IMR-90 (cell line): ENCODE results near the gene ZNF341. TPM values are rescaled to one million over a fixed set of nuclear protein-coding genes. Genes with fewer than 3 reads are reported as not detected.

Source experiments
- ATAC-seq: fragments of 200-7000 bp; cut with Tn5 transposase; 2 replicates; pipeline ENCODE4 v1.9.1; 2020; ENCODE audit warnings: low read depth, mild to moderate bottlenecking, moderate library complexity
- BruUV-seq: library from RNA; stranded (reverse); fragments of 400-500 nt; replicated peaks from 2 replicates; lab custom pipeline; 2021; lab: Mats Ljungman, UMichigan
- CTCF ChIA-PET: fragments of 300-600 bp; formaldehyde crosslinking; extraction: SDS; loops from one replicate; lab custom pipeline; 2021; ENCODE audit warnings: antibody characterized with exemption; lab: Yijun Ruan, JAX
- POLR2A ChIA-PET: fragments of 300-600 bp; sonication (Branson Sonifier 250); formaldehyde crosslinking; loops from one replicate; lab custom pipeline; 2022; ENCODE audit warnings: antibody characterized with exemption; ENCODE audit not compliant: unreplicated experiment; lab: Charles Lee
- DNase-seq: peaks from one replicate; pipeline ENCODE4 v3.0.0; 2013
- H2AFZ ChIP-seq: replicated peaks from 2 replicates; pipeline ENCODE3; 2013; ENCODE audit warnings: low read length, mild to moderate bottlenecking; ENCODE audit not compliant: poor library complexity
- H2AK5ac ChIP-seq: 2 replicates; pipeline ENCODE4 v1.6.1; 2013; ENCODE audit warnings: low read depth, low read length, inconsistent platforms
- H2AK9ac ChIP-seq: replicated peaks from 2 replicates; pipeline ENCODE3; 2013; ENCODE audit warnings: mild to moderate bottlenecking, low read depth, low read length, moderate library complexity; ENCODE audit not compliant: poor library complexity
- H2BK120ac ChIP-seq: 2 replicates; pipeline ENCODE4 v1.6.1; 2013; ENCODE audit warnings: low read depth, low read length, inconsistent platforms
- H2BK15ac ChIP-seq: 3 replicates; pipeline ENCODE4 v1.6.1; 2013; ENCODE audit warnings: low read depth, low read length, inconsistent platforms
- H2BK20ac ChIP-seq: 2 replicates; pipeline ENCODE4 v1.6.1; 2013; ENCODE audit warnings: low read depth, mild to moderate bottlenecking, inconsistent platforms, low read length, moderate library complexity
- H2BK5ac ChIP-seq: 2 replicates; pipeline ENCODE4 v1.6.1; 2013; ENCODE audit warnings: mild to moderate bottlenecking, low read depth, low read length, inconsistent platforms; ENCODE audit not compliant: poor library complexity, severe bottlenecking
- H3K14ac ChIP-seq: replicated peaks from 2 replicates; pipeline ENCODE4 v1.6.1; 2013; ENCODE audit warnings: low read depth, low read length, inconsistent platforms
- H3K18ac ChIP-seq: 2 replicates; pipeline ENCODE4 v1.6.1; 2013; ENCODE audit warnings: low read depth, low read length, control low read depth
- H3K23ac ChIP-seq: 2 replicates; pipeline ENCODE4 v1.6.1; 2013; ENCODE audit warnings: low read depth, low read length, inconsistent platforms
- H3K27ac ChIP-seq: 2 replicates; pipeline ENCODE4 v1.5.1; 2013; ENCODE audit warnings: mild to moderate bottlenecking, control low read depth, low read length; ENCODE audit not compliant: insufficient read depth
- H3K27me3 ChIP-seq: 2 replicates; pipeline ENCODE4 v1.6.1; 2013; ENCODE audit warnings: low read length; ENCODE audit not compliant: control insufficient read depth, insufficient read depth
- H3K36me3 ChIP-seq: 2 replicates; pipeline ENCODE4 v1.6.1; 2013; ENCODE audit warnings: low read length, mixed read lengths; ENCODE audit not compliant: control insufficient read depth, insufficient read depth
- H3K4ac ChIP-seq: 2 replicates; pipeline ENCODE4 v1.6.1; 2013; ENCODE audit warnings: low read depth, low read length, inconsistent platforms
- H3K4me1 ChIP-seq: 2 replicates; pipeline ENCODE4 v1.6.1; 2013; ENCODE audit warnings: low read length, mixed read lengths; ENCODE audit not compliant: control insufficient read depth, insufficient read depth
- H3K4me2 ChIP-seq: 2 replicates; pipeline ENCODE4 v1.6.1; 2013; ENCODE audit warnings: low read depth, mild to moderate bottlenecking, control low read depth, low read length, moderate library complexity
- H3K4me3 ChIP-seq: 2 replicates; pipeline ENCODE4 v1.5.1; 2013; ENCODE audit warnings: low read depth, mild to moderate bottlenecking, control low read depth, low read length, moderate library complexity; ENCODE audit not compliant: insufficient read depth
- H3K56ac ChIP-seq: 2 replicates; pipeline ENCODE4 v1.6.1; 2013; ENCODE audit warnings: low read length, inconsistent platforms; ENCODE audit not compliant: insufficient read depth; ENCODE audit errors: extremely low read depth
- H3K79me1 ChIP-seq, 2 experiments: 2 replicates each; pipeline ENCODE4 v1.6.1; 2013; ENCODE audit warnings: low read length in 2 of 2, inconsistent platforms in 1 of 2, low read depth in 1 of 2
- H3K9ac ChIP-seq: 2 replicates; pipeline ENCODE4 v1.6.1; 2013; ENCODE audit warnings: low read depth, low read length, control low read depth
- H3K9me1 ChIP-seq: 2 replicates; pipeline ENCODE4 v1.6.1; 2013; ENCODE audit warnings: low read length, inconsistent platforms; ENCODE audit not compliant: insufficient read depth
- H3K9me3 ChIP-seq: 2 replicates; pipeline ENCODE4 v1.6.1; 2013; ENCODE audit warnings: low read length; ENCODE audit not compliant: control insufficient read depth, insufficient read depth
- H4K20me1 ChIP-seq: 2 replicates; pipeline ENCODE4 v1.6.1; 2013; ENCODE audit warnings: low read length, inconsistent platforms; ENCODE audit not compliant: insufficient read depth
- H4K5ac ChIP-seq: 2 replicates; pipeline ENCODE4 v1.6.1; 2013; ENCODE audit warnings: mild to moderate bottlenecking, low read depth, low read length, control low read depth
- H4K8ac ChIP-seq, 2 experiments: 2 replicates each; pipeline ENCODE4 v1.6.1; 2013; ENCODE audit warnings: low read depth in 2 of 2, low read length in 2 of 2, control low read depth in 1 of 2, inconsistent platforms in 1 of 2
- H4K91ac ChIP-seq: 2 replicates; pipeline ENCODE4 v1.6.1; 2013; ENCODE audit warnings: low read depth, low read length, inconsistent platforms; ENCODE audit not compliant: insufficient read depth
- BHLHE40 ChIP-seq: fragments of 150-350 bp; IDR thresholded peaks from 2 replicates; pipeline ENCODE4 v1.6.1; 2016; ENCODE audit warnings: mild to moderate bottlenecking, low read depth, low read length
- CHD1 ChIP-seq: IDR thresholded peaks from 2 replicates; pipeline ENCODE4 v1.6.1; 2012; ENCODE audit warnings: low read depth, low read length, improper control_type of control experiment
- CTCF ChIP-seq: conservative IDR thresholded peaks from 2 replicates; pipeline ENCODE4 v1.5.1; 2012; ENCODE audit warnings: mild to moderate bottlenecking, low read depth, low read length, improper control_type of control experiment
- ELK1 ChIP-seq: fragments of 150-350 bp; IDR thresholded peaks from 2 replicates; pipeline ENCODE4 v1.6.1; 2016; ENCODE audit warnings: low read depth, mild to moderate bottlenecking, low read length, moderate library complexity, borderline replicate concordance
- FOS ChIP-seq: fragments of 150-350 bp; IDR thresholded peaks from 2 replicates; pipeline ENCODE4 v1.6.1; 2016; ENCODE audit warnings: low read depth, low read length
- MAFK ChIP-seq: IDR thresholded peaks from 2 replicates; pipeline ENCODE4 v1.6.1; 2012; ENCODE audit warnings: low read depth, low read length, improper control_type of control experiment
- MAZ ChIP-seq: IDR thresholded peaks from 2 replicates; pipeline ENCODE4 v1.6.1; 2012; ENCODE audit warnings: low read depth, mild to moderate bottlenecking, low read length, improper control_type of control experiment, moderate library complexity, borderline replicate concordance
- POLR2A ChIP-seq: IDR thresholded peaks from 2 replicates; pipeline ENCODE4 v1.6.1; 2012; ENCODE audit warnings: mild to moderate bottlenecking, low read depth, low read length
- RCOR1 ChIP-seq: IDR thresholded peaks from 2 replicates; pipeline ENCODE4 v1.6.1; 2012; ENCODE audit warnings: mild to moderate bottlenecking, low read length, improper control_type of control experiment; ENCODE audit not compliant: insufficient replicate concordance
- RFX5 ChIP-seq: IDR thresholded peaks from 2 replicates; pipeline ENCODE4 v1.8.0; 2012; ENCODE audit warnings: low read depth, mild to moderate bottlenecking, low read length, moderate library complexity
- USF2 ChIP-seq: fragments of 150-350 bp; IDR thresholded peaks from 2 replicates; pipeline ENCODE4 v1.6.1; 2017; ENCODE audit warnings: mild to moderate bottlenecking, antibody characterized with exemption, low read length, low read depth
- WGBS, 2 experiments: methylation state at CpG; one replicate each; pipeline versions ENCODE4 v1.1.5 to v1.1.7; 2013; ENCODE audit warnings: missing lambda C conversion rate in 2 of 2; ENCODE audit not compliant: insufficient read length in 1 of 2; ENCODE audit errors: extremely low coverage in 2 of 2; 5-methylcytosine and 5-hydroxymethylcytosine counted together
- dilution Hi-C: fragments of 300-500 bp; cut with HindIII; formaldehyde crosslinking; loops from one replicate; pipeline ENCODE4 v1.14.3; 2018; ENCODE audit warnings: low sequenced_read_pairs; ENCODE audit not compliant: unreplicated experiment
- in situ Hi-C: fragments of 300-500 bp; cut with MboI; formaldehyde crosslinking; loops from 3 replicates; pipeline ENCODE4 v1.14.3; 2019; ENCODE audit warnings: low sequenced_read_pairs, inconsistent platforms, mixed read lengths
- intact Hi-C: fragments of 100-400 bp; cut with micrococcal nuclease; formaldehyde crosslinking; loops from 2 replicates; pipeline ENCODE4 v1.10.0; 2022
- polyA plus RNA-seq, 3 experiments: library from polyadenylated mRNA; depleted of rRNA; stranded (reverse); fragments of >200 nt; gene quantifications; 2 replicates each; pipeline ENCODE4 v1.2.3, GENCODE V29; 2012; ENCODE audit warnings: low replicate concordance in 1 of 3
- total RNA-seq: library from RNA; depleted of rRNA; stranded (reverse); fragments of >200 nt; gene quantifications from 2 replicates; pipeline ENCODE4 v1.2.3, GENCODE V29; 2012

Gene ZNF341
- total and polyA plus RNA-seq, 2 of the 4 experiments (the other 2 are of a cell fraction): 1.1 to 3.4 TPM

GRCh38 chr20:33793011-33793931 lies 61.5 kb downstream of the ZNF341 start (continued):
- no peak for TF ChIP-seq USF2
- no peak for TF ChIP-seq CHD1

GRCh38 chr20:33796263-33796906 lies 64.6 kb downstream of the ZNF341 start:
- no peak overlapping the region for H2BK5ac ChIP-seq
- no peak overlapping the region for H3K4me3 ChIP-seq
- no peaks in the 10 kb centered on the region for H3K9me1 ChIP-seq
- in situ Hi-C loops (no loop called here), dilution Hi-C loops (no loop called here), intact Hi-C loops (no loop called here)
- ChIA-PET CTCF (no interaction called here), POLR2A (no interaction called here)
- H3K9me3 ChIP-seq: no peaks in the 10 kb centered on the region
- H4K8ac ChIP-seq: no peak overlapping the region
- H4K91ac ChIP-seq: no peak overlapping the region
- no peak overlapping the region for H3K14ac ChIP-seq
- H3K4me2 ChIP-seq: no peak overlapping the region
- H4K5ac ChIP-seq: no peak overlapping the region
- no peak overlapping the region for H3K56ac ChIP-seq
- H3K36me3 ChIP-seq: 0 out of 2 replicates have a peak, but pooled peaks cover under 1% of the 10 kb centered on the region
- H3K23ac ChIP-seq: no peak overlapping the region
- no TSS peak for BruUV-seq
- no peak overlapping the region for H3K18ac ChIP-seq
- no peak overlapping the region for H2BK20ac ChIP-seq
- no peaks in the 10 kb centered on the region for H3K79me1 ChIP-seq
- no peaks in the 10 kb centered on the region for H3K27me3 ChIP-seq
- no peak overlapping the region for H3K27ac ChIP-seq
- peaks cover 5% of the 10 kb centered on the region; the same call in 1 of the 2 replicates for H4K20me1 ChIP-seq
- H2BK15ac ChIP-seq: no peak overlapping the region
- no peak overlapping the region for H3K9ac ChIP-seq
- H2AK5ac ChIP-seq: no peak overlapping the region
- DNase-seq: no peak
- H2BK120ac ChIP-seq: no peak overlapping the region
- H3K4me1 ChIP-seq: peaks cover 4% of the 10 kb centered on the region; the same call in 1 of the 2 replicates
- H2AK9ac ChIP-seq: no peak overlapping the region
- no peak overlapping the region for H2AFZ ChIP-seq
- ATAC-seq: no peak
- WGBS, 2 experiments: 50% methylated on average over 1 of the region's 9 CpGs; no CpG with 5 or more reads in 1 of the 2 experiments
- no peak overlapping the region for H3K4ac ChIP-seq
- TF ChIP-seq POLR2A (no peak), CTCF (no peak), RCOR1 (no peak), RFX5 (no peak), MAZ (no peak), ELK1 (no peak), BHLHE40 (no peak), MAFK (no peak), FOS (no peak)
